ENCODE measurements around the gene GINS2. TPM values are rescaled to one million over a fixed set of nuclear protein-coding genes. Genes with fewer than 3 reads are reported as not detected.
A peak's percentile ranks its signal among the peaks of the same experiment; 100 is the strongest.

GINS2 gene
- total and polyA plus RNA-seq, 2 donors (not counting 3 experiments of a cell fraction or from before 2014, with no cell fraction given), result 10.4 to 24.1 TPM

DNA sequence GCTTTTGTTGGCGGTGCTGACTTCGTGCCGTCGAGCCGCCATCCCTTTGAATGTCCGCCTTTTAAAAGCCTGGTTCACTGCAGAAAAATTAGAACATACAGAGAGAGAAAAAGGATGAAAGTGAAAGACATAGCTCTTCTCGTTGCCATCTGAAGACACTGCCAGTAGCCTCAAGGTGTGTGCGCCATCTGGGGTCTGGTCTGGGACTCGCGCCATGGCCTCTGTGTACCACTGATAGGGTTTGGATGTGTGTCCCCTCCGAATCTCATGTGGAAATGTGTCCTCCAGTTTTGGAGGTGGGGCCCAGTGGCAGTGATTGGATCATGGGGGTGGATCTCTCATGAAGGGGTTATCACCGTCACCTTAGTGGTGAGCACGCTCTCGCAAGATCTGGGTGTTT is 60.1 kb downstream of the GINS2 start:
- no peak overlapping the region for H3K4me2 ChIP-seq (ENCODE audit: insufficient read depth, low read length)
- no peaks in the 10 kb centered on the region for H4K20me1 ChIP-seq (replicated peaks; ENCODE audit: control insufficient read depth, extremely low read depth, insufficient read depth, low read length)
- H2AFZ ChIP-seq (ENCODE audit: low read depth, low read length), result no peak overlapping the region
- TF ChIP-seq GATA2 (IDR thresholded peaks at IDR 0.05; ENCODE audit: insufficient read depth, insufficient read length, low read depth, low read length), result no peak
- no peak for TF ChIP-seq JUN (IDR thresholded peaks at IDR 0.05; ENCODE audit: borderline replicate concordance, insufficient read depth, insufficient read length, low read depth)
- TF ChIP-seq POLR2AphosphoS5 (IDR thresholded peaks at IDR 0.05; ENCODE audit: insufficient read depth, low read depth, low read length), result no peak
- no peak for TF ChIP-seq FOS (IDR thresholded peaks at IDR 0.05; ENCODE audit: borderline replicate concordance, insufficient read depth, low read length)
- TF ChIP-seq, protein P1, sequence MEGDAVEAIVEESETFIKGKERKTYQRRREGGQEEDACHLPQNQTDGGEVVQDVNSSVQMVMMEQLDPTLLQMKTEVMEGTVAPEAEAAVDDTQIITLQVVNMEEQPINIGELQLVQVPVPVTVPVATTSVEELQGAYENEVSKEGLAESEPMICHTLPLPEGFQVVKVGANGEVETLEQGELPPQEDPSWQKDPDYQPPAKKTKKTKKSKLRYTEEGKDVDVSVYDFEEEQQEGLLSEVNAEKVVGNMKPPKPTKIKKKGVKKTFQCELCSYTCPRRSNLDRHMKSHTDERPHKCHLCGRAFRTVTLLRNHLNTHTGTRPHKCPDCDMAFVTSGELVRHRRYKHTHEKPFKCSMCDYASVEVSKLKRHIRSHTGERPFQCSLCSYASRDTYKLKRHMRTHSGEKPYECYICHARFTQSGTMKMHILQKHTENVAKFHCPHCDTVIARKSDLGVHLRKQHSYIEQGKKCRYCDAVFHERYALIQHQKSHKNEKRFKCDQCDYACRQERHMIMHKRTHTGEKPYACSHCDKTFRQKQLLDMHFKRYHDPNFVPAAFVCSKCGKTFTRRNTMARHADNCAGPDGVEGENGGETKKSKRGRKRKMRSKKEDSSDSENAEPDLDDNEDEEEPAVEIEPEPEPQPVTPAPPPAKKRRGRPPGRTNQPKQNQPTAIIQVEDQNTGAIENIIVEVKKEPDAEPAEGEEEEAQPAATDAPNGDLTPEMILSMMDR (IDR thresholded peaks at IDR 0.05; ENCODE audit: extremely low read depth in 1 of 2, insufficient read depth in 1 of 2, low read depth in 1 of 2, low read length in 2 of 2), result peak in 1 of 2 donors; percentile 3
- no peak for DNase-seq (ENCODE audit: low read depth, low spot score)
- intact Hi-C loops (cut with micrococcal nuclease) (no loop called here), dilution Hi-C loops (cut with MboI; ENCODE audit: extremely low pct_ligation_motif_present, low sequenced_read_pairs) (no loop called here)
- POLR2A ChIA-PET, result no interaction called here
- no peaks in the 10 kb centered on the region for H3K4me1 ChIP-seq (ENCODE audit: control insufficient read depth, extremely low read depth, insufficient read depth, low read length)
- H3K4me3 ChIP-seq (replicated peaks in 1 of 3; ENCODE audit: insufficient read depth in 1 of 3, low read depth in 1 of 3, low read length in 3 of 3), result no peak overlapping the region
- no peaks in the 10 kb centered on the region for H3K9me3 ChIP-seq (replicated peaks; ENCODE audit: control insufficient read depth, insufficient read depth, low read length)
- no peaks in the 10 kb centered on the region for H3K36me3 ChIP-seq (ENCODE audit: control insufficient read depth in 2 of 2, extremely low read depth in 1 of 2, insufficient read depth in 2 of 2, low read length in 2 of 2)
- BruUV-seq (replicated peaks), result no TSS peak
- H3K27ac ChIP-seq (ENCODE audit: insufficient read depth, low read depth, low read length), result no peak overlapping the region
- H3K9me1 ChIP-seq (replicated peaks; ENCODE audit: control insufficient read depth, extremely low read depth, insufficient read depth, low read length), result no peaks in the 10 kb centered on the region
- H3K79me2 ChIP-seq (ENCODE audit: control insufficient read depth, insufficient read depth, low read length), result no peaks in the 10 kb centered on the region
- H3K27me3 ChIP-seq (ENCODE audit: control insufficient read depth in 2 of 2, insufficient read depth in 2 of 2, low read length in 2 of 2), result no peaks in the 10 kb centered on the region
- H3K9ac ChIP-seq (replicated peaks; ENCODE audit: extremely low read depth, insufficient read depth, low read length), result no peak overlapping the region
- FAIRE-seq, result no peak
- CTCF ChIA-PET, result interaction anchor here (5.7 kb wide), 1 partner anchor 12 kb away, joined by 32 read pairs; no protein-coding TSS in a partner anchor

DNA sequence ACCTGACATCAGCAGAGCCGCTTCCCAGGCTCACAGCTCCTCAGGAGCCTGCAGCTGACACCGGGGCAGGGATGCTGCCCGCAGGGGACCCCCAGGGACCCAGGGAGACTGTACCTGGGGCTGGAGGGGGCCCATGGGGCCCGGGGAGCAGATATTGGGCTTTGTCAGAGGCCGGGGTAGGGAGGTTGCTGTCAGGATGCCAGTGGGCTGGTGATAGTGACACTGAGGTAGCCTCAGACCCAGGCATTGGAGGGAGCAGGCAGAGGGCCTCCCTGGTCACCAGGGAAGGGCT is 60.5 kb downstream of the GINS2 start:
- DNase-seq (ENCODE audit: low read depth, low spot score) (no peak), FAIRE-seq (no peak)
- ChIA-PET POLR2A (no interaction called here), CTCF (interaction anchor here (5.7 kb wide), 1 partner anchor 12 kb away, joined by 32 read pairs; no protein-coding TSS in a partner anchor)
- intact Hi-C loops (cut with micrococcal nuclease) (no loop called here), dilution Hi-C loops (cut with MboI; ENCODE audit: extremely low pct_ligation_motif_present, low sequenced_read_pairs) (no loop called here)
- no peak overlapping the region for H3K27ac ChIP-seq (ENCODE audit: insufficient read depth, low read depth, low read length)
- no peaks in the 10 kb centered on the region for H3K36me3 ChIP-seq (ENCODE audit: control insufficient read depth in 2 of 2, extremely low read depth in 1 of 2, insufficient read depth in 2 of 2, low read length in 2 of 2)
- no peaks in the 10 kb centered on the region for H3K9me3 ChIP-seq (replicated peaks; ENCODE audit: control insufficient read depth, insufficient read depth, low read length)
- no peak overlapping the region for H3K9ac ChIP-seq (replicated peaks; ENCODE audit: extremely low read depth, insufficient read depth, low read length)
- no peaks in the 10 kb centered on the region for H4K20me1 ChIP-seq (replicated peaks; ENCODE audit: control insufficient read depth, extremely low read depth, insufficient read depth, low read length)
- TF ChIP-seq POLR2AphosphoS5 (IDR thresholded peaks at IDR 0.05; ENCODE audit: insufficient read depth, low read depth, low read length), result no peak
- H3K4me1 ChIP-seq (ENCODE audit: control insufficient read depth, extremely low read depth, insufficient read depth, low read length), result no peaks in the 10 kb centered on the region
- no peaks in the 10 kb centered on the region for H3K79me2 ChIP-seq (ENCODE audit: control insufficient read depth, insufficient read depth, low read length)
- no TSS peak for BruUV-seq (replicated peaks)
- H3K4me2 ChIP-seq (ENCODE audit: insufficient read depth, low read length), result no peak overlapping the region
- H3K4me3 ChIP-seq (replicated peaks in 1 of 3; ENCODE audit: insufficient read depth in 1 of 3, low read depth in 1 of 3, low read length in 3 of 3), result no peak overlapping the region
- no peak overlapping the region for H2AFZ ChIP-seq (ENCODE audit: low read depth, low read length)
- H3K9me1 ChIP-seq (replicated peaks; ENCODE audit: control insufficient read depth, extremely low read depth, insufficient read depth, low read length), result no peaks in the 10 kb centered on the region
- H3K27me3 ChIP-seq (ENCODE audit: control insufficient read depth in 2 of 2, insufficient read depth in 2 of 2, low read length in 2 of 2), result no peaks in the 10 kb centered on the region

Data from endothelial cell of umbilical vein (primary cell).